DOHH2 (cell line): ENCODE data around the gene DCAF4.

Experiments used
- EZH2phosphoT487 ChIP-seq: fragments of 200-600 bp; sonication (generic); IDR thresholded peaks from 2 replicates; pipeline ENCODE4 v1.6.1; 2017; ENCODE audit warnings: borderline replicate concordance, mild to moderate bottlenecking, antibody characterized with exemption, low read length, moderate library complexity, mixed read lengths
- TF ChIP-seq, protein P1 (sequence below): fragments of 200-600 bp; sonication (generic); IDR thresholded peaks from one replicate; pipeline ENCODE4 v1.5.1; 2014; ENCODE audit warnings: antibody characterized with exemption, mild to moderate bottlenecking, low read depth, low read length; ENCODE audit not compliant: poor library complexity, severe bottlenecking

DNA sequence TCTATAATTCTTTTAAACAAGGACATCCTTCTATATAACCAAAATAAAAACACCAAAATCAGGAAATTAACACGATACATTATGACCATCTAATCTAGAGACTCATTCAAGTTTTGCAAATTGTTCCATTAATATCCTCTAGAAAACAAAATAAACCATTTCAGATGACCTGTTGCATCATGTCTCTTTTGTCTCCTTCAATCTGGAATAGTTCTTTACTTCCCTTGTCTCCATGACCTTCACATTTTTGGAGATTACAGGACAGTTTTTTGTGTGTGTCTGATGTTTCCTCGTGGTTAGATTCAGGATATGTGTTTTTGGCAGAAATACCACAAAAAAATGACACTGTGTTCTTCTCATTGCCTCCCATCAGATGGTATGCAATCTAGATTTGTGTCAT, 12.5 kb upstream of the DCAF4 start:
- TF ChIP-seq, protein P1, sequence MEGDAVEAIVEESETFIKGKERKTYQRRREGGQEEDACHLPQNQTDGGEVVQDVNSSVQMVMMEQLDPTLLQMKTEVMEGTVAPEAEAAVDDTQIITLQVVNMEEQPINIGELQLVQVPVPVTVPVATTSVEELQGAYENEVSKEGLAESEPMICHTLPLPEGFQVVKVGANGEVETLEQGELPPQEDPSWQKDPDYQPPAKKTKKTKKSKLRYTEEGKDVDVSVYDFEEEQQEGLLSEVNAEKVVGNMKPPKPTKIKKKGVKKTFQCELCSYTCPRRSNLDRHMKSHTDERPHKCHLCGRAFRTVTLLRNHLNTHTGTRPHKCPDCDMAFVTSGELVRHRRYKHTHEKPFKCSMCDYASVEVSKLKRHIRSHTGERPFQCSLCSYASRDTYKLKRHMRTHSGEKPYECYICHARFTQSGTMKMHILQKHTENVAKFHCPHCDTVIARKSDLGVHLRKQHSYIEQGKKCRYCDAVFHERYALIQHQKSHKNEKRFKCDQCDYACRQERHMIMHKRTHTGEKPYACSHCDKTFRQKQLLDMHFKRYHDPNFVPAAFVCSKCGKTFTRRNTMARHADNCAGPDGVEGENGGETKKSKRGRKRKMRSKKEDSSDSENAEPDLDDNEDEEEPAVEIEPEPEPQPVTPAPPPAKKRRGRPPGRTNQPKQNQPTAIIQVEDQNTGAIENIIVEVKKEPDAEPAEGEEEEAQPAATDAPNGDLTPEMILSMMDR = no peak
- TF ChIP-seq EZH2phosphoT487 = no peak
